HL-60/S4 (cell line): ENCODE results near the gene KCP.

Experiments
- in situ Hi-C: fragments of 300-500 bp; cut with MboI; formaldehyde crosslinking; loops from 2 replicates; pipeline ENCODE4 v1.14.3; 2022; ENCODE audit warnings: low sequenced_read_pairs

Gene KCP

DNA sequence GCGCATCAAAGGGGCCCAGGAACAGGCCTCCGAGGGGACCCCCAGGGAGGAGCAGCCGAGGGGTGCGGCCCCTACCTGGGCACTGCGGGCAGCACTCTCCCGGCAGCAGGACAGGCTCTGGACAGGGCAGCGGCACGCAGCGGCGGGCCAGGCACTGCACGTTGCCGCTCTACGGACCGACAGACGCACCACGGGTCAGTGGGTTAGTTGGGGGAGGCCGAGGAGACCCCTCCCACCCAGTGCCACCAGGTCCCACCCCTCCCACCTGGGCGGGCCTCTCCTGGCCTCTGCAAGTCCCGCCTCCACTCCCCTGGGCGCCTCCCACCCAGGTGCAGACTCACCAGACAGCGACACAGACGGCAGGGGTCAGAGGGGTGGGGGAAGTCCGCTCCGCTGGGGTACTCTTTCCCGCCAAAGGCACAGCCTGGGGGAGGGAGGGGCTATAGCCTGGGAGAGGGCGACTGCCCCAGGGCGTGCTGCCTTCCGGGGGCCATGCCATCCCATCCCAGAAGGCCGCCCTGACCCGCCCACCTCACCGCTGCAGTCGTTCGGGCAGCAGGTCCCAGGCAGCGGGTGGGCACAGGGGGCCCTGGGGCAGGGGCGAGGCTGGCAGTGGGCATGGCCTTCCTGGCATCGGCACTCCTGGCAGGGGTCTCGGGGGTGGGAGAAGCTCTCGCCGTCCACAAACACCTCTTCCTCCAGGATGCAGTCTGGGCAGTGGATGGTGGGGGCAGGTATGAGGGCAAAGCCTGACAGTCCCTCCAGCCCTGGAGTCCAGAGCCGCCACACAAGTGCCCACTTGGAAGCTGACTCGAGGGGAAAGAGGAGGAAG is 19.2 kb downstream of the KCP start:
- in situ Hi-C loops, result loop anchor here (25.0 kb wide), 1 partner anchor 279 kb away; no protein-coding TSS in a partner anchor

DNA sequence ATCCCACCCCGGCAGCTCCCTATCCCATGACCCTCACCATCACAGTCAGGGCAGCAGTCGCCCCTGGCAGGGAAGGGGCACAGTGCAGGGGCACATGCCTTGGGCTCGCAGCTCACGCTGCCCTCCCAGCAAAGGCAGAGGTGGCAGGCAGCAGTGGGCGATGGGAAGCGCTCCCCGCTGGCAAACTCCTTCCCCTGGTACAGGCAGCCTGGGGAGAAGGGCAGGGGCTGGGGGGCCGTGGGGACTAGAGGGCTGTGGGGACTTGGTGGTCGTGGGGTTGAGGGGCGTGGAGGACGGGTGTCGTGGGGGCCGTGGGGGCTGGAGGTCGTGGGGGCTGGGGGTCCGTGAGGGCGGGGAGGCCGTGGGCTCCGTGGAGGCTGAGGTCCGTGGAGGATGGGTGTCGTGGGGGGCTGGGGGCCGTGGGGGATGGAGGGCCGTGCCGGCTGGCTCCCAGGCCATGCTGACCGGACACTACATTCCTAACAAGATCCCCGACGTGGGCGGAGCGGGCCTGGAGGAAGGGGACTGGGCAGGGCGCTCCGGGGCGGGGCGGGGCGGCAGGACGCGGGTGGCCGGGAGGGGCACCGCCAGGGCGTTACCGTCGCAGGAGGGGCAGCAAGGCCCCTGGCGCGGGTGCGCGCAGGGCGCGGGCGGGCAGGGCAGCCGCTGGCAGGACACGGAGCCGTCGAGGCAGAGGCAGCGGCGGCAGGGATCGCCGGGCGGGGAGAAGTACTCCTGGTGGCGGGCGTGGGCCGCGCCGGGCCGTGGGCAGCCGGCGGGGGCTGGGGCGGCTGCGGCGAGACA is 20.0 kb downstream of the KCP start:
- in situ Hi-C loops, result loop anchor here (25.0 kb wide), 1 partner anchor 278 kb away; no protein-coding TSS in a partner anchor

- in situ Hi-C loops, result loop anchor here (25.0 kb wide), 1 partner anchor 277 kb away; no protein-coding TSS in a partner anchor
These were observed 21.4 kb downstream of the KCP start for GRCh38 chr7:128889121-128889520.

GRCh38 chr7:128888756-128889095 is 21.8 kb downstream of the KCP start:
- in situ Hi-C loops, result loop anchor here (25.0 kb wide), 1 partner anchor 276 kb away; no protein-coding TSS in a partner anchor

GRCh38 chr7:128888039-128888755 is 22.3 kb downstream of the KCP start:
- in situ Hi-C loops, result loop anchor here (25.0 kb wide), 1 partner anchor 276 kb away; no protein-coding TSS in a partner anchor

- in situ Hi-C loops, result loop anchor here (25.0 kb wide), 1 partner anchor 275 kb away; no protein-coding TSS in a partner anchor
These were observed 23.1 kb downstream of the KCP start for GRCh38 chr7:128887169-128888038.

DNA sequence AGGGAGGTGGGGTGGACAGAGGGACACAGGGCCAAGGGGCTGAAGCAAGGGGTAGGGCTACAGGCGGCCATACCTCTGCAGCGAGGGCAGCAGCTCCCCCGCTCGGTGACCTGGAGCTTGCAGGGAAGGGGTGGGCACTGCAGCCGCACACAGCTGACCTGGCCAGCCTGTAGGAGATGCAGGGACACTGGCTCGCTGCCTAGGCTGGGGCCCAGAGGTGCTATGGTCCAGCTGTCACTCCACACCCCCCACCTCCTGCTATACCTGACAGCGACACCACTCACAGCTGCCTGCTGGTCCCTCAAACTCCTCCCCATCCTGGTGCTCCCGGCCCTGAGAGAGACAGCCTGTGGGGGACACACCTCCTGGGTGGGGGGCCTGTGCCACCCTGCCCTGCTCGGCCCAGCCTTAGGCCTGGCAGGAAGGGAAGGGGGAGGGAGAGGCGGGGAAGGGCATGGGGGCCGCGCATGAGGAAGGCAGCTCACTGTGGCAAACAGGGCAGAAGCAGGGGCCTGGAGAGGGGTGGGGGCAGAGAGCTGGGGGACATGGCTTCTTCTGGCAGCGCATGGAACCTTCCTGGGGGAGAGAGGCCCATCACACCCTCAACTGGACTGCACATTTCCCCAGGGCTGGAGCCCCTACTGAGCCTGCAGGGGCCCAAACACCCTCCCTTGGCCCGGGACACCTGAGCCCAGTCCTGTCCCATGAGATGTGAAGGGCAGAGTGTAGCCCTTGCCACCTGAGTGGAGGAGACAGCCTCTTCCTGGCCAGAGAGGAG is 23.9 kb downstream of the KCP start:
- in situ Hi-C loops, result loop anchor here (25.0 kb wide), 1 partner anchor 274 kb away; no protein-coding TSS in a partner anchor

DNA sequence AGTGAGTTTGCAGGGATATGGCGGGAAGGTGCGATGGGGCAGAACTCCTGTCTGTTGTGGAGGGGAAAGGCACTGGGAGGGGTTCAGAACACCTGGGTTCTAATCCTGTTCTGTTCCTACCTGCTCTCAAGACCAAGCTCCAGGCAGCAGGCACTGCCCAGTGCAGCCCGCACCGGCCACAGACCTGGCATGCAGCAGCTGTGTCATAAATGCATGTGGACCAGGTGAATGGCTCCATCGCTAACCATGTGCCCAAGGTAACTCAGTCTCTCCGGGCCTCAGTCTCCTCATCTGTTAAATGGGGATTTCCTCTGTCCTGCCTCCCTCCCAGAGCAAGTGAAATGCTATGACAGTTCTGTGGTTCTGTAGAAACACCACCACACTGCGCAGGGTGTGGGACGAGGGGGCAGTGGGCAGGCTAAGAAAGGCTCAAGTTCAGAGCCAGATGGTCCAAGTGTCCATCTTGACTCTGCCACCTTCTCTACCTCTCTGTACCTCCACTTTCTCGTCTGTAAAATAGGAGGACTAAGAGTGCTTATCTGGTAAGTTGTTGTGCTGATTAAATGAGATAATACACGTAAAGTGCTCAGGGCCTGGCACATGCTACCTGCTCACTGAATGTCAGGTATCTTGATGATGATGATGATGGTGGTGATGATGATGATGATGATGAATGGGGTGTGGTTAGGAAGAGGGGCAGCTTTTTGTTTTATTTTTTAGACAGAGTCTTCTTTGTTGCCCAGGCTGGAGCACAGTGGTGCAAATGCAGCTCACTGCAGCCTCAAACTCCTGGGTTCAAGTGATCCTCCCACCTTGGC is 24.9 kb downstream of the KCP start:
- in situ Hi-C loops, result loop anchor here (25.0 kb wide), 1 partner anchor 273 kb away; no protein-coding TSS in a partner anchor

DNA sequence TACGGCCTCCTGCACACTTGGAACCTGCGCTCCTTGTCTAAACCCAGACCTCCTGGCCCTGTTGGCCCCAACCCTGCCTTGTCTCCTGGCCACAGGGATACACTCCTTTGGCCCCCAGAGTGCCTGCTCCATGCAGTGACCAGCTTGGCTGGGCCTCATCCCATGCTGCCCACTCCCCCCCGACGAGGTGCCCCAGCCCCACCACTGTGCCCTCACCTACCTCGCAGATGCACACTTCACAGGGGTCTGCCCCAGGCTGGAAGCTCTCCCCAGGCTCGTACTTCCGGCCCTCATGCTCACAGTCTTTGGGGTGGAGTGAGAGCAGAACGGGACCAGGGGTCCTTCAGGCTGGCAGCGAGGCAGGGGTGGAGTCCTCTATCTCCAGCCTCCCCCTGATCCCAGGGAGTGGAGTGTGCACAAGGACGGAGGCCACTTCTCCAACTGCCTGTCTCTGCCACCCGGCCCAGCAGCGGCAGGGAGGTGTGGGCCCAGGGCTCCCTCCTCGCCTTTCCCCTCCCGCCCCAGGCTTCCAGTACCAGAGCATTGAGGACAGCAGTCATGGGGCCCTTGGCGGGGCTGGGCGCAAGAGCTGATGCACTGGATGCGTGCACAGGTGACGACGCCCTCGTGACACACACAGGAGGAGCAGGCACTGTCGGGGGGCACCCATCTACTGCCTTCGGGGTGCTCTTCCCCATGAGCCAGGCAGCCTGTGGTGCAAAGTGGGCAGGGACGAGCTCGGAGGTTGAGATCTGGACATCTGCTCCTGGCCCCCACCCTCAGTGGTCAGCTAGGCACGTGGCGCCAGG is 25.7 kb downstream of the KCP start:
- in situ Hi-C loops, result loop anchor here (25.0 kb wide), 1 partner anchor 272 kb away; no protein-coding TSS in a partner anchor

DNA sequence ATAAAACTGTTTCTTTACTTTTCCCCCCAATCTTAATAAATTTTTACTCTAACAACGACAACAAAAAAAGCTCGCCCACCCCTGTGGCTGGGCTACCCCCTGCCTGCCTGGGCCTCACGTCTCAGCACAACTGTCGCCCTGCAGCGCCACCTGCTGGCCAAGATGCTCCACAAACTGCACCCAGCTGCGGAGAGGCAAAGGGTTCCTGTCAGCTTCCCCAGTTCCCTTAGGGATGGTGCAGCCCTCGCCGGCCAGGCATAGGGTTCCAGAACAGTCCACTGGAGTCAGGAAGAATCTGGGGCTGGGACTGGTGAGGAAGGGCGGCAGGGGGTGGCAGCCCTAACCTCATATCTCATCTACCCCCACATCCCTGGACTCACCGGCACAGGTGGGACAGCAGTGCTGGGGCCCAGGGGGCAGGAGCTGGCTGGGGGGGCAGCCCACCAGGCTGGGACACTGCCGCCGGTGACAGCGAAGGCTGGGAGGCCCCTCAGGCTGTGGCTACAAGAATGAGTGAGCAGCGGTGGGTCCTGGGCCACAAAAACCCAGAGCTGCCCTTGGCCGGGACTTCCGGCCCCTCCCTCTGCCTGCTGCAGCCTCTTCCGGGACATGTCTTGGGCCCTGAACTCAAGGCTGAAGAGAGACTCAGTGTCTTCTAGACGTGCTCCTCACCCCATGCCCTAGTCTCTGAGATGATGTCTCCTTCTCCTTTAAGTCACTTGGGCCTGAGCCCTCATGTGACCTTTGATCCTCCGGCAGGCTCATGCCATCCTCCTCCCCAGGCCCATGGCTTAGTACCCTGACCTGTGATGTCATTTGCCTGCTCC is 26.7 kb downstream of the KCP start:
- in situ Hi-C loops, result loop anchor here (25.0 kb wide), 1 partner anchor 272 kb away; no protein-coding TSS in a partner anchor

DNA sequence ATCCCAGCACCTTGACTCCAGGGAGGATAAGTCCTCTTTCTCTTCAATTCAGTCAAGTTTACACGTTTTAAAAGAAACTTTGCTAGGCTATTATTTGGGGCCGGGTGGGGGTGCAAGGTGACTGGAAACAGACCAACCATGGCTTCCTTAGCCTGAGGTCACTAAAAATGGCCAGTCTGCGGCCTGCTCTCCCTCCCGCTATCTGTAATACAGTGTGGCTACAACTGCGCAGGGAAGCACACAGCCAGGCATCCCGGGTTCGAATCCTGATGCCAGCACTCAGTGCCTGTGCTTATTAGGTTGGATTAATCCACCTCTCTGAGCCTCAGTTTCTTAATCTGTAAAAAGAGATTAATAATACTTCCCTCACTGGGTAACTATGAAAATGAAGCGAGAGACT is 28.4 kb downstream of the KCP start:
- in situ Hi-C loops, result loop anchor here (25.0 kb wide), 1 partner anchor 270 kb away; no protein-coding TSS in a partner anchor

- in situ Hi-C loops, result loop anchor here (25.0 kb wide), 1 partner anchor 269 kb away; no protein-coding TSS in a partner anchor
These were observed 28.9 kb downstream of the KCP start for GRCh38 chr7:128881458-128882125.

GRCh38 chr7:128880791-128881457 is 29.6 kb downstream of the KCP start:
- in situ Hi-C loops, result loop anchor here (25.0 kb wide), 1 partner anchor 269 kb away; no protein-coding TSS in a partner anchor

GRCh38 chr7:128879939-128880746 is 30.4 kb downstream of the KCP start:
- in situ Hi-C loops, result loop anchor here (25.0 kb wide), 1 partner anchor 268 kb away; no protein-coding TSS in a partner anchor
